Measurements from ENCODE around the gene DCAF15.
"Not testable (repeated sequence)": the region's sequence is repeated elsewhere in the genome, so short reads cannot be mapped to it uniquely, and the experiment has no call there.

The DCAF15 gene, protein sequence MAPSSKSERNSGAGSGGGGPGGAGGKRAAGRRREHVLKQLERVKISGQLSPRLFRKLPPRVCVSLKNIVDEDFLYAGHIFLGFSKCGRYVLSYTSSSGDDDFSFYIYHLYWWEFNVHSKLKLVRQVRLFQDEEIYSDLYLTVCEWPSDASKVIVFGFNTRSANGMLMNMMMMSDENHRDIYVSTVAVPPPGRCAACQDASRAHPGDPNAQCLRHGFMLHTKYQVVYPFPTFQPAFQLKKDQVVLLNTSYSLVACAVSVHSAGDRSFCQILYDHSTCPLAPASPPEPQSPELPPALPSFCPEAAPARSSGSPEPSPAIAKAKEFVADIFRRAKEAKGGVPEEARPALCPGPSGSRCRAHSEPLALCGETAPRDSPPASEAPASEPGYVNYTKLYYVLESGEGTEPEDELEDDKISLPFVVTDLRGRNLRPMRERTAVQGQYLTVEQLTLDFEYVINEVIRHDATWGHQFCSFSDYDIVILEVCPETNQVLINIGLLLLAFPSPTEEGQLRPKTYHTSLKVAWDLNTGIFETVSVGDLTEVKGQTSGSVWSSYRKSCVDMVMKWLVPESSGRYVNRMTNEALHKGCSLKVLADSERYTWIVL

DNA sequence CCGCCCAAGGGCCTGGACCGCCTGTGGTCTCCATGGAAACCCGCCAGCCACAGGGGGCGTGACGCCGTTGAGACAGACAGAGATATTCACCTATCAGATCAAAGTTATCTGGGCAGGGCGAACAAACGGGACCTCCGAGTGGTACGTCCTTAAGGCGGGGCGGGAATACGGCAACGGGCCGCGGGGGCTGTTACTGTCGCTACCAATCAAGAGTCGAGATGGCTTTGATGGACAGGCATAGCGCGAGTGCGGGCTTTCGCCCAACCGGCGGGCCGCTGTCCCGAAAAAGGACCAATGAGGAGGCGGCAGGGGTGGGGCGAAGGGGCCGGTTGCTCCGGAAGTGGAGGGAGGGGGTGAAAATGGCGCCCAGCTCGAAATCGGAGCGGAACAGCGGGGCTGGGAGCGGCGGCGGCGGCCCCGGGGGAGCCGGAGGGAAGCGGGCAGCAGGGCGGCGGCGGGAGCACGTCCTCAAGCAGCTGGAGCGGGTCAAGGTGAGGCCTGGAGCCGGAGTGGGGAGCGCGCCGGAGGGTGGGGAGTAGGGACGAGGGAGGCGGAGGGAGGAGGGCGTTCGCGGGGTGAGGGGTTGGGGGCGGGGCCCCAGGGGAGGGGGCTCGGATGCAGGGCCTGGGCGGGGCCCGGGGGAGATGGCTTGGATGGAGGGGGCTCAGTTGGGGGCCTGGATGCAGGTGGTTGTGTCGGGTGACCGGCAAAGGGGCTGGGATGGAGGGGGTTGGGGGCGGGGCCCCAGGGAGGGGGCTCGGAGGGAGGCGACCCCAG lies at the start of gene DCAF15:
Gene DCAF15 (plus strand): TSS at position 356 of the 777 bp plus-strand sequence. CDS start 4 bp downstream, at position 360.
- peak; percentile 100 for DNase-seq (ENCODE audit: low spot score)

DNA sequence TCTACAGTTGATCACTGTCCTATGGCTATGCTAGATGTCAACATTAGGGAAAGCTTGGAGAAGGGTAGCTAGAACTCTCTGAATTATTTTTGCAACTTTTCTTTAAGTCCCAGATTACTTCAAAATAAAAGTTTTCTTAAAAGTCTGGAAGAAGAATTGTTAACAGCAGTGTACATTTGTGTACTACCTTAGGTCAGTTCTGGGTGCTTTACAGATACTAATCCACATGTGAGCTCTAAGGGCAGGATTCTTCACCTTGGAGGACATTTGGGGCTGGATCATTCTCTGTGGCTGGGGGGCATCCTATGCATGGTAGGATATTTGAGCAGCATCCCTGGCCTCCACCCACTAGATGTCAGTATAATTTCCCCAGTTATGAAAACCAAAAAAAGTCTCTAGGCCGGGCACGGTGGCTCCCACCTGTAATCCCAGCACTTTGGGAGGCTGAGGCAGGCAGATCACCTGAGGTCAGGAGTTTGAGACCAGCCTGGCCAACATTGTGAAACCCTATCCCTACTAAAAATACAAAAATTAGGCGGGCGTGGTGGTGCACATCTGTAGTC lies 49.2 kb upstream of the DCAF15 start:
- no peak for DNase-seq (ENCODE audit: low spot score)

DNA sequence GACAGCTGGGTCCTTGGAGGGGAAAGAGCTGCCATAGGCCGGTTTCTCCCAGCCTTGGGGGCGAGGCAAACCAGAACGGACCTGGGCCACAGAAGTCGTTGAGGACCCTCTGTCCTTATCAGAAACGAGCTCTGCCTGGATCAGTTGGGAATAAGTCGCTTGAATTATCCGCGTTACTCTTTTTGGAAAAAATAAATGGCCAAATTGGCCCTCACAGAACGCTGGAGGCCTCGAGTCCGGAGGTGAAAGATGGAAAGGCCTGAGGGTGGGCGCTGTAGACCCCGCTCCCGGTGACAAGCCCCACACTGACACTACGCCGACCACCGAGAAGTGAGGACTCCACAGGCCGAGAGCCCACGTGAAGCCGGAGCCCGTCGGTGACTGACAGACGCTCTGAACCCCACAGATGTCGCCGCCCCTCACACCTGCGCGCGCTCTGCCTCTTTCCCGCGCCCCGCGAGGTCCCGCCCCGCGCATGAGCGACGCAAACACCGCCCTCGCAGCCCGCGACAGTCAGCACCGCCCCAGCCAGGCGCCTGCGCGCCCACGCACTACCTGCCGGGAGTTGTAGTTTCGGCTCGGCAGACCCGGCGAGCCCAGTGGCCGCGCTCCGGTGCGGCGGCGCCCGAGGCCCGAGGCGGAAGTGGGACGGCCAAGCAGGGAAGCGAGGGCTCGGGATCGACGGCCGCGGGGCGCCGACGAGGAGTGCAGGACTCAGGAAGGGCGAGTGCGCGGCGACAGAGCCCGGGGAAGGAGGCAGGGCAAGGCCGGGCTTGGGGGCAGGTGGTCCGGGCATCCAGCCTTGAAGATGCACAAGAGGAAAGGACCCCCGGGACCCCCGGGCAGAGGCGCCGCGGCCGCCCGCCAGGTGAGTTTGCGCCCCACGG lies 46.4 kb upstream of the DCAF15 start, which contains the start of the genes BRME1 and CC2D1A:
Gene BRME1 (minus strand): TSS at position 484 of the 887 bp plus-strand sequence. CDS start 1,225 bp downstream, outside the sequence.
Gene CC2D1A (plus strand): TSS at position 568 of the 887 bp plus-strand sequence. CDS start 241 bp downstream, at position 809.
- peak; percentile 89 for DNase-seq (ENCODE audit: low spot score)

DNA sequence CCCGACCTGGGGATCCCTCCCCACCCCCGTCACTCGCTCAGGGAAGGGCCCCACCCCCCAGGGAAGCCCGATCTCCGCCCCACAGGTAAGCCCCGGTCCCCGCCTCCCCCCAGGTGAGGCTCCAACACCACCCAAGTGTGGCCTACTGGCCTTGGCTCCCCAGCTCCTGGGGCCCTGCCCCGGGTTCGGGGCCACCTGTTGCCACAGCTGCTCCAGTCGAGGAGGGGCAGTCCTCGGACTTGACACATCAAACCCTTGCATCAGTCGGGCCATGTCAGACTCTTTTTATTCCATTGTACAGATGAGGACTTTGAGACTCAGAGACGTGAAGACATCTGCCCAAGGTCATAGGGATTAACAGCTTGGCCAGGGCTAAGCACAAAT lies 45.8 kb upstream of the DCAF15 start:
- DNase-seq (ENCODE audit: low spot score): no peak

DNA sequence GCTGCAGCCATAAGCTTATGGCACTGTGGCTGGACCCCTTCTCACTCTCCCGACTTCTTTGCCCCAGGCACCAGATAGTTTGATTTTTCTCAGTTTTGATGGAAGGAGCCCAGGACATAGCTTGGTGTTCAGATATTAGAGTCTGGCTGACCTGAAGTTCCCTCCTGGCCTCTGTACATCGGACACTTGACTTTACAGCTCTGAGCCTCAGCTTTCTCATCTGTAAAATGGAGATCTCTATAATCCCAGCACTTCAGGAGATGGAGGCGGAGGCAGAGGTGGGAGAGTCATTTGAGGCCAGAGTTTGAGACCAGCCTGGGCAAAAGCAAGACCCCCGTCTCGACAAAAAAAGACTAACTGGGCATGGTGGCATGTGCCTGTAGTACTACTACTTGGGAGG lies 45.4 kb upstream of the DCAF15 start:
- no peak for DNase-seq (ENCODE audit: low spot score)

DNA sequence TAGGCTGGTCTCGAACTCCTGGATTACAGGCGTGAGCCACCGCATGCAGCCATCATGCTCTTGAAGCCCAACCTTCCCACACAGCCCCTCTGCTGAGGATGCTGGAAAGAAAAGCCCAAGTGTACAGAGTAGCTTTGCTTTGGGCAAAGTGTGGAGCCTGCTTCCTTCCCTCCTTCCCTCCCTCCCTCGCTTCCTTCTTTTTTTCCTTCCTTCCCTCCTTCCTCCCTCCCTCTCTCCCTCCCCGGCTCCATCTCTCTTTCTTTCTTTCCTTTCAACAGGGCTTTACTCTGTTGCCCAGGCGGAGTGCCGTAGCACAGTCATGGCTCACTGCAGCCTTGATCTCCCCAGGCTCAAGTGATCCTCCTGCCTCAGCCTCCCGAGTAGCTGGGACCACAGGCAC lies 43.6 kb upstream of the DCAF15 start:
- DNase-seq (ENCODE audit: low spot score): no peak

DNA sequence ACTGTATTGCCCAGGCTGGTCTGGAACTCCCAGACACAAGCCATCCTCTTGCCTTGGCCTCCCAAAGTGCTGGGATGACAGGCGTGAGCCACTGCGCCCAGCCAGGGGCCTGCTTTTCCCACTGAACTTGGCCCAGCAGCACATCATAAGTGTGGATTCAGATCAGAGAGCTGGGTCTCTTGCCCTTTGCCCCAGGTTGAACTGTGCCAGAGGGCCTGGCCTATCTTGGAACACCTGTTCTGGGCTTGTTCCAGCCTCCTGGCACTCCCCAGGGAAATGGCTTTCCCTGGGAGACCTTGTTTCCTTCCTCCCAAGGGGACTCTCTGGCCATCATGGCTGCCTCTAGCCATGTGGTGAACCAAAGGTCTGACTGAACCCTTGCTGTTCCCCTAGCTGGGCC lies 42.9 kb upstream of the DCAF15 start:
- DNase-seq (ENCODE audit: low spot score): no peak

DNA sequence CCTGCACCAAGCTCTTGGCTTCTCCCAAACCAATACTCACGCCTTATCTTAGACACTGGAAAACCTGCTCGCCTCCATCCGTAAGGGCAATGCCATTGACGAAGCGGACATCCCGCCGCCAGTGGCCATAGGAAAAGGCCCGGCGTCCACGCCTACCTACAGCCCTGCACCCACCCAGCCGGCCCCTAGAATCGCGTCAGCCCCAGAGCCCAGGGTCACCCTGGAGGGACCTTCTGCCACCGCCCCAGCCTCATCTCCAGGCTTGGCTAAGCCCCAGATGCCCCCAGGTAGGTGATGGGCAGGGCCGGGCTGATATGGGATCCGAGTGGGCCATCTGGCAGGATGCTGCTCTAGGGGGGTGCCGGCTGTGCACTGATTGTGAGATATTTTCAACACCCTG lies 39.0 kb upstream of the DCAF15 start:
- DNase-seq (ENCODE audit: low spot score): no peak

DNA sequence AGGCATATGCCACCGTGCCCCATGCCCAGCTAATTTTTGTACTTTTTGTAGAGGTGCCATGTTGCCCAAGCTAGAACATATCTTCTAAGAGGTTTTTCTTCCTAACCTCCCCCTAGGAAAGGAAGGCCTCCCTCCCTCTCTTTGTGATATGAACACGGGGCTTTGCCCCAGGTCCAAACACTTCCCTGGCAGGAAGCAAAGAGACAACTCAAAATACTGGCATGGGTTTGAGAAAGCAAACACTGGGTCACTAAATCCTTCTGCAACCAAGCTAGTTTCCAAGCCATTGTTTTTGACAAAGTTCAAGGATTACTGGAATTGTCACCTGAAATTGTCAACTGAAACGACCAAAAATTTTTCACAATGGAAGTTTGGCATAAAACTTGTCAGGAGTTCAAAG lies 37.5 kb upstream of the DCAF15 start:
- DNase-seq (ENCODE audit: low spot score): no peak

DNA sequence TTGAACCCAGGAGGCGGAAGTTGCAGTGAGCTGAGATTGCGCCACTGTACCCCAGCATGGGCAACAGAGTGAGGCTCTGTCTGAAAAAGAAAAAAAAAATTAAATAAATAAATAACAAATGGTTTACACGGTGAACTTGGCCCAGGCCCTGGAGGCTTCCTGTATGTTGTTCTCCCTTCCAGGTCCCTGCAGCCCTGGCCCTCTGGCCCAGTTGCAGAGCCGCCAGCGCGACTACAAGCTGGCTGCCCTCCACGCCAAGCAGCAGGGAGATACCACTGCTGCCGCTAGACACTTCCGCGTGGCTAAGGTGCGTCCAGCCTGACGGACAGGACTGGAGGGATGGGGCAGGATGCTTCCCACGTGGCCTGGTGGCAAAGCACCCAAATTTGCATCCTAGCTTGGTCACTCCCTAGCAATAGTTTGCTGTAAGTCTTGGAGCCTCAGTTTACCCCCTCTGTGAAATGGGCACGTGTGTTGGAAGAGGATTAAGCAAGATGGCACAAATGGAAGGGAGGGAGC lies 34.4 kb upstream of the DCAF15 start:
- peak; percentile 23 for DNase-seq (ENCODE audit: low spot score)

DNA sequence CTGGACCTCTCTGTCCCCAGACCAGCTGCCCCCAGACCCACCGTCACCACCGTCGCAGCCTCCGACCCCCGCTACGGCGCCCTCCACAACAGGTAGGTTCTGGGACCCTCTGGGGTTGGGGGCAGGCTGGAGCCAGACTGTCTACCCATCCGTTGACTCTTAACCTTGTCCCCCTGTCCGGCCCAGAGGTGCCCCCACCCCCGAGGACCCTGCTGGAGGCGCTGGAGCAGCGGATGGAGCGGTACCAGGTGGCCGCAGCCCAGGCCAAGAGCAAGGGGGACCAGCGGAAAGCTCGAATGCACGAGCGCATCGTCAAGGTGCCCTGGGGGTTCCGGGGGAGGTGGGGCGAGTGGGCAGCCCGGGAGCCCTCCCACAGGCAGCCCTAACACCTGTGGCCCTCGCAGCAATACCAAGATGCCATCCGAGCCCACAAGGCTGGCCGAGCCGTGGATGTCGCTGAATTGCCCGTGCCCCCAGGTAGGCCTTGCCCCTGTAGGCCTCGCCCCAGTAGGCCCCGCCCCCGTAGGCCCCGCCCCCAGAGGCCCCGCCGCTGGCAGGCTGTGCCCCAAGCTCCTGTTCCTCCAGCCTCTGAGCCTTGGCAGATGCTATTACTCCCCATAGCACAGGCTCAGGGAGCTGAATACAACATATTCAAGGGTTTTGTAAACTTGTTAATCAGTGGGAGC lies 33.4 kb upstream of the DCAF15 start:
- no peak for DNase-seq (ENCODE audit: low spot score)

DNA sequence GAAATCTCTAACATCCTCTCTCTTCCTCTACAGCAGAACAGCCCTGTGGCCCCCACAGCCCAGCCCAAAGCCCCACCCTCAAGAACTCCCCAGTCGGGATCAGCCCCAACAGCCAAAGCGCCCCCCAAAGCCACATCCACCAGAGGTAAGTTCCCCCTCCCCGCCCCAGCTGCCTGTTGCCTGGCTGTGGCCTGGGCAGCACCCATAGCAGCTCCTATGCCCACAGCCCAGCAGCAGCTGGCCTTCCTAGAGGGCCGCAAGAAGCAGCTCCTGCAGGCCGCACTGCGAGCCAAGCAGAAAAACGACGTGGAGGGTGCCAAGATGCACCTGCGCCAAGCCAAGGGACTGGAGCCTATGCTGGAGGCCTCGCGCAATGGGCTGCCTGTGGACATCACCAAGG lies 31.8 kb upstream of the DCAF15 start:
- no peak for DNase-seq (ENCODE audit: low spot score)

DNA sequence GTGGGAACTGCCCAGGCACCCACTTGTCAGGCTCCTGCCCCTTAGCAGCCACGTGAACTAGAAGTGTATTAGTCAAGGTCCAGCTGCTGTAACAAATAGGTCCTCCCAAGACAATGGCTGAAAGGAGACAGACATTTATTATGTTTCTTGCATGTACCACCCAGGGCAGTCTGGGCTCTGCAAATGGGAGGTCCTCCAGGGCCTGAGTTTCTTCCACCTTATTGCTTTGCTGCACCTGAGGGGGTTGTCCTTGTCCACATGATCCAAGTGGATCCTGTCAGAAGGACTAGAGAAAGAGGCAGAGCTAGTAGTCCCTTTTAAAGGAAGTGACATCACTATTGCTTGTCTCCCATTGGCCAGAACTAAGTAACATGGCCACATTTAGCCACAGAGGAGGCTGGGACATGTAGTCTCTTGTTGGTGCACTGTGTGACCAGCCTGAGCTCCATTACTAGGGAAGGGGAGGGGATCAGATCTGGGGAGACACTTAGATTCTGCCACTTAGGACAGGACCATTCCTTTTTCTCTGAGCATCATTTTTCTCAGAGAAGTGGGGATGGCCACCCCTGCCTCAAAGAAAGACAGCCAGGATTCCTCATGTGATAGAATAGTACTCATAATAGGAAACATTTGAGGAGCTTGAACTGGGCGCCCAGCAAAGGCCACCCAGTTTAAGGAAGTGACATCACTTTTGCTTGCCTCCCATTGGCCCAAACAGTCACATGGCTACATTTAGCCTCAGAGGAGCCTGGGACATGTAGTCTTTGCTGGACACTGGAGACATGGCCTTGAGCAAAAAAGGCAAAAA lies 31.2 kb upstream of the DCAF15 start:
- peak; percentile 80 for DNase-seq (ENCODE audit: low spot score)

DNA sequence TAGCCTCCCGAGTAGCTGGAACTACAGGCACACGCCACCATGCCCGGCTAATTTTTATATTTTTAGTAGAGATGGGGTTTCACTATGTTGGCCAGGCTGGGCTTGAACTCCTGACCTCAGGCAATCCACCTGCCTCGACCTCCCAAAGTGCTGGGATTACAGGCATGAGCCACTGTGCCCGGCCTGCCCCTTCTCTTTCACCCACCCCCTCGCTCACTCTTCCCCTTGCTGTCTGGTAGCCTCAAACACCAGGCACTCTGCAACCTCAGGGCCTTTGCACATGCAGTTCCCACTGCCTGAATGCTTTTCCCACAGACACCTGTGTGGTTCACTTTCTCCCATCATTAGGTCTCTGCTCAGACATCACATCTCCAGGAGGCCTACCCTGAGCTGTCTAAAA lies 30.2 kb upstream of the DCAF15 start:
- not testable (repeated sequence) for DNase-seq (ENCODE audit: low spot score)

DNA sequence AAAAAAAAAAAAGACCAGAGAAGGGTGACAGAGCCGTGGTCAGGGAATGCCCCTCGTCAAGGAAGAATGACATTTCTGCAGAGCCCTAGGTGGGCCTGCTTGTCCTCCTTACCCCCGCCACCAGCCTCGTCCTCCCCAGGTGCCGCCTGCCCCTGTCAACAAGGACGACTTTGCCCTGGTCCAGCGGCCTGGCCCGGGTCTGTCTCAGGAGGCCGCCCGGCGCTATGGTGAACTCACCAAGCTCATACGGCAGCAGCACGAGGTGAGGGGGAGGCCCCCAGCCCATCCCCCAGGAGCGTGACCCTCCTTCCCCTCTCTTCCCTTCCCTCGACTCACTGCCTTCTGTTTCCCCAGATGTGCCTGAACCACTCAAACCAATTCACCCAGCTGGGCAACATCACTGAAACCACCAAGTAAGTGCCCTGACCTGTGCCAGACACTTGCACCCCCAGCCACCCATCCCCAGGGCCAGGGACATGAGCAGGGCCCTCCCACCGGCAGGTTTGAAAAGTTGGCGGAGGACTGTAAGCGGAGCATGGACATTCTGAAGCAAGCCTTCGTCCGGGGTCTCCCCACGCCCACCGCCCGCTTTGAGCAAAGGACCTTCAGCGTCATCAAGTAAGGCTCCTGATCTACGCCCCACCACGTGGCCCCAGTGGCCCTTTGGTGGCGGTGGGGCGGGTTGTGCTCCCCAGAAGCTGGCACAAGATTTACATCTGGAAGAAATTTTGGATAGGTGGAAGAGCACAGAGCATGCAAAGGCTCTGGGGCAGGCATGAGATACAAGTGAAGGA lies 28.9 kb upstream of the DCAF15 start:
- no peak for DNase-seq (ENCODE audit: low spot score)

DNA sequence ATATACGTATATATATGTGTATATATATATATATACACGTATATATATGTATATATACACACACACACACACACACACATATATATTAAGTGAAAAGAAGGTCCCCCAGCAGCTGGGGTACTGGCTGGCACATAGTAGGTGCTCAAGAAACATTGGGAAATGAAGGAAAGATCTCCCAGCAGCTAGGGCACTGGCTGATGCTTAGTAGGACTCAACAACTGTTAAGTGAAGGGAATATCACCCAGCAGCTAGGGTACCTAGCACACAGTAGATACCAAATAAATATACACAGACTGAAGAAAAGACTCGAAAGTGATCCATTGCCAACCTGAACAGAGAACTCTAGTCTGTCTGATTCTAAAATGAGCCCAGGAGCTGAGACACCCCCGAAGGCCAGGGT lies 26.3 kb upstream of the DCAF15 start:
- DNase-seq (ENCODE audit: low spot score): no peak

DNA sequence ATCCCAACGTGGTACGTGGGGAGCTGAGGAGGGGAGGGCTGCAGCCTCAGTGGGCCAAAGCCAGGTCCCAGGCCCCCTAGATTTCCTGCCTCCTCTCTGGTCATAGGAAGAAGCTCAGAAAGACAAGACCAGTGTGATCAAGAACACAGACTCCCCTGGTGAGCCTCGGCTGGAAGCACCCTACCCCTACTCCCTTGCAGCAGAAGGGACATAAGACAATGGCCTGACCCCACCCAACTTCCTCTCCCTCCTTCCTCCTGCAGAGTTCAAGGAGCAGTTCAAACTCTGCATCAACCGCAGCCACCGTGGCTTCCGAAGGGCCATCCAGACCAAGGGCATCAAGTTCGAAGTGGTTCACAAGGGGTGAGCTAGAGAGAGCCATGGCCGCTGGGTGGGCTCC lies 25.6 kb upstream of the DCAF15 start:
- no peak for DNase-seq (ENCODE audit: low spot score)

DNA sequence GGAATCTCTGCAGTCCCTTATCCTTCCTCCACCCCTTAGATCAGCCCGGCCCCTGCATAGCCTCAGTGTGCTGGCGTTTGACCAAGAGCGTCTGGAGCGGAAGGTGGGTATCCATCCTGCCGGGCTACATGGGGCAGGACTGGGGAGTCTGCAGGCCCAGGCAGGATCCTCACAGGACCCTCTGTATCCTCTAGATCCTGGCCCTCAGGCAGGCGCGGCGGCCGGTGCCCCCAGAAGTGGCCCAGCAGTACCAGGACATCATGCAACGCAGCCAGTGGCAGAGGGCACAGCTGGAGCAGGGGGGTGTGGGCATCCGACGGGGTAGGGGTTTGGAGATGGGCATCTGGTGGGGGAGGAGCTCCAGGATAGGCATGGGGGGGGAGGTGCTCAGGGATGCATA lies 23.0 kb upstream of the DCAF15 start:
- no peak for DNase-seq (ENCODE audit: low spot score)

DNA sequence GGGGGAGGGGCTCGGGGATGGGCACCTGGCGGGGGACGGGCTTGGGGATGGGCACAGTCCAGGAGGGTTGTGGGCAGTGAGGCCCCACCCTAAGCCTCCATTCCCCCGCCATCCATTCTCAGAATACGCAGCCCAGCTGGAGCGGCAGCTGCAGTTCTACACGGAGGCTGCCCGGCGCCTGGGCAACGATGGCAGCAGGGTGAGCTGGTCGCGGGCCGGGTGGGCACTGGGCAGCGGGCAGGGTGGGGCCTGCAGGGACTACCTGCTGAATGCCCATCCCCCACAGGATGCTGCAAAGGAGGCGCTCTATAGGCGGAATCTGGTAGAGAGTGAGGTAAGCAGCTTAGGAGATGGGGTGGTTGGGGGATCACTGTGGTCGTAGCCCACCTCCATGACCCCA lies 22.4 kb upstream of the DCAF15 start:
- no peak for DNase-seq (ENCODE audit: low spot score)
